Activated CD8-positive, alpha-beta T cell treated with anti-CD3 and anti-CD28 coated beads for 36 hours (primary cell): ENCODE results near the gene NT5M. TPM values are rescaled to one million over a fixed set of nuclear protein-coding genes. Genes with fewer than 3 reads are reported as not detected.

Experiments
- ATAC-seq: fragments of 200-7000 bp; cut with Tn5 transposase; one replicate; pipeline ENCODE4 v1.10.0; 2021; ENCODE audit warnings: mild to moderate bottlenecking, moderate library complexity
- CTCF ChIA-PET: fragments of 350-600 bp; sonication (Branson Sonifier 250); formaldehyde crosslinking; loops from one replicate; lab custom pipeline; 2021; ENCODE audit warnings: antibody characterized with exemption; lab: Charles Lee
- POLR2A ChIA-PET: fragments of 350-600 bp; sonication (Branson Sonifier 250); formaldehyde crosslinking; loops from one replicate; lab custom pipeline; 2021; ENCODE audit warnings: antibody characterized with exemption; lab: Charles Lee
- DNase-seq: peaks from one replicate; pipeline ENCODE4 v3.0.0-alpha.2; 2020
- H3K27ac Mint-ChIP-seq: one replicate; pipeline ENCODE4 v1.8.0; 2021; ENCODE audit warnings: mild to moderate bottlenecking, mixed read lengths
- H3K27me3 Mint-ChIP-seq: one replicate; pipeline ENCODE4 v1.8.0; 2021; ENCODE audit warnings: mixed read lengths
- H3K36me3 Mint-ChIP-seq: one replicate; pipeline ENCODE4 v1.8.0; 2021; ENCODE audit warnings: low read depth, mixed read lengths
- H3K4me1 Mint-ChIP-seq: one replicate; pipeline ENCODE4 v1.8.0; 2021; ENCODE audit warnings: low read depth, mixed read lengths
- H3K4me3 Mint-ChIP-seq: one replicate; pipeline ENCODE4 v1.8.0; 2021; ENCODE audit warnings: mild to moderate bottlenecking, moderate library complexity, mixed read lengths
- H3K9me3 Mint-ChIP-seq: one replicate; pipeline ENCODE4 v1.8.0; 2021; ENCODE audit warnings: mixed read lengths
- CTCF ChIP-seq: fragments of 200-600 bp; IDR thresholded peaks from one replicate; pipeline ENCODE4 v1.8.0; 2022; ENCODE audit warnings: antibody characterized with exemption, mild to moderate bottlenecking
- intact Hi-C: fragments of 100-400 bp; cut with micrococcal nuclease; formaldehyde crosslinking; loops from one replicate; pipeline ENCODE4 v1.10.0; 2022
- total RNA-seq, 2 experiments: library from RNA; stranded (reverse); gene quantifications; one replicate each; pipeline ENCODE4 v1.2.3, GENCODE V29; 2021

The NT5M gene
- total RNA-seq, 2 experiments from 2014 or later, result 8.3 to 9.4 TPM

- DNase-seq, result no peak
- Mint-ChIP-seq H3K4me1 (no peaks in the 10 kb centered on the region), H3K9me3 (no peaks in the 10 kb centered on the region), H3K36me3 (peaks cover 4% of the 10 kb centered on the region), H3K27ac (no peak overlapping the region), H3K4me3 (no peak overlapping the region), H3K27me3 (no peaks in the 10 kb centered on the region)
- CTCF ChIA-PET, result interaction anchor here (0.9 to 1.0 kb wide), 3 partner anchors 34 to 174 kb away, joined by 3 to 4 read pairs (median 4); partner anchors contain the start of gene COPS3
- no peak for TF ChIP-seq CTCF
- ATAC-seq, result no peak
- POLR2A ChIA-PET, result no interaction called here
- intact Hi-C loops, result no loop called here
These were observed 12.1 kb downstream of the NT5M start for GRCh38 chr17:17315142-17315821.

- ChIA-PET POLR2A (interaction anchor here (0.6 kb wide), 1 partner anchor 65 kb away, joined by 3 read pairs; no protein-coding TSS in a partner anchor), CTCF (no interaction called here)
- DNase-seq (no peak), ATAC-seq (no peak)
- Mint-ChIP-seq H3K4me3 (no peak overlapping the region), H3K4me1 (no peaks in the 10 kb centered on the region), H3K9me3 (no peaks in the 10 kb centered on the region), H3K27ac (no peak overlapping the region), H3K27me3 (no peaks in the 10 kb centered on the region), H3K36me3 (no peaks in the 10 kb centered on the region)
- intact Hi-C loops, result no loop called here
- no peak for TF ChIP-seq CTCF
These were observed 17.2 kb downstream of the NT5M start for GRCh38 chr17:17320188-17320910.

- H3K36me3 Mint-ChIP-seq, result no peaks in the 10 kb centered on the region
- intact Hi-C loops, result no loop called here
- ATAC-seq (no peak), DNase-seq (no peak)
- ChIA-PET CTCF (no interaction called here), POLR2A (no interaction called here)
- no peaks in the 10 kb centered on the region for H3K27me3 Mint-ChIP-seq
- H3K4me3 Mint-ChIP-seq, result no peak overlapping the region
- no peaks in the 10 kb centered on the region for H3K9me3 Mint-ChIP-seq
- no peak overlapping the region for H3K27ac Mint-ChIP-seq
- TF ChIP-seq CTCF, result no peak
- no peaks in the 10 kb centered on the region for H3K4me1 Mint-ChIP-seq
These were observed 17.7 kb downstream of the NT5M start for GRCh38 chr17:17320911-17321220.

- H3K4me3 Mint-ChIP-seq, result no peak overlapping the region
- POLR2A ChIA-PET, result no interaction called here
These were observed 18.3 kb downstream of the NT5M start for GRCh38 chr17:17321356-17322025.

More at GRCh38 chr17:17321356-17322025, 18.3 kb downstream of the NT5M start:
- Mint-ChIP-seq H3K4me1 (no peaks in the 10 kb centered on the region), H3K9me3 (no peaks in the 10 kb centered on the region), H3K27ac (no peak overlapping the region), H3K27me3 (no peaks in the 10 kb centered on the region), H3K36me3 (no peaks in the 10 kb centered on the region)
- ATAC-seq, result no peak
- no peak for TF ChIP-seq CTCF
- CTCF ChIA-PET, result no interaction called here
- intact Hi-C loops, result no loop called here
- no peak for DNase-seq
